ENCODE results near the gene SLC31A2.
"Not testable (repeated sequence)": the region's sequence is repeated elsewhere in the genome, so short reads cannot be mapped to it uniquely, and the experiment has no call there.

The SLC31A2 gene

GRCh38 chr9:113149561-113149960, 1.2 kb upstream of the SLC31A2 start:
- in situ Hi-C loops (cut with MboI; ENCODE audit: low sequenced_read_pairs): not testable (repeated sequence)

GRCh38 chr9:113151696-113152630, 1.2 kb downstream of the SLC31A2 start:
- in situ Hi-C loops (cut with MboI; ENCODE audit: low sequenced_read_pairs): loop anchor here (25.0 kb wide), 1 partner anchor 240 kb away; no protein-coding TSS in a partner anchor

GRCh38 chr9:113152699-113153098, 1.9 kb downstream of the SLC31A2 start:
- in situ Hi-C loops (cut with MboI; ENCODE audit: low sequenced_read_pairs): loop anchor here (25.0 kb wide), 1 partner anchor 240 kb away; no protein-coding TSS in a partner anchor

- in situ Hi-C loops (cut with MboI; ENCODE audit: low sequenced_read_pairs): loop anchor here (25.0 kb wide), 1 partner anchor 241 kb away; no protein-coding TSS in a partner anchor
These were observed 2.8 kb downstream of the SLC31A2 start for GRCh38 chr9:113153599-113153998.

GRCh38 chr9:113154471-113154870, 3.7 kb downstream of the SLC31A2 start:
- in situ Hi-C loops (cut with MboI; ENCODE audit: low sequenced_read_pairs): loop anchor here (25.0 kb wide), 1 partner anchor 242 kb away; no protein-coding TSS in a partner anchor

- in situ Hi-C loops (cut with MboI; ENCODE audit: low sequenced_read_pairs): loop anchor here (25.0 kb wide), 1 partner anchor 243 kb away; no protein-coding TSS in a partner anchor
These were observed 4.1 kb downstream of the SLC31A2 start for GRCh38 chr9:113154946-113155345.

- in situ Hi-C loops (cut with MboI; ENCODE audit: low sequenced_read_pairs): loop anchor here (25.0 kb wide), 1 partner anchor 244 kb away; no protein-coding TSS in a partner anchor
These were observed 5.2 kb downstream of the SLC31A2 start for GRCh38 chr9:113155911-113156588.

- in situ Hi-C loops (cut with MboI; ENCODE audit: low sequenced_read_pairs): loop anchor here (25.0 kb wide), 1 partner anchor 245 kb away; no protein-coding TSS in a partner anchor
These were observed 6.1 kb downstream of the SLC31A2 start for GRCh38 chr9:113156880-113157279.

GRCh38 chr9:113158446-113158845, 7.6 kb downstream of the SLC31A2 start:
- in situ Hi-C loops (cut with MboI; ENCODE audit: low sequenced_read_pairs): loop anchor here (25.0 kb wide), 1 partner anchor 246 kb away; no protein-coding TSS in a partner anchor

- in situ Hi-C loops (cut with MboI; ENCODE audit: low sequenced_read_pairs): loop anchor here (25.0 kb wide), 1 partner anchor 248 kb away; no protein-coding TSS in a partner anchor
These were observed 9.8 kb downstream of the SLC31A2 start for GRCh38 chr9:113160571-113160970.

- in situ Hi-C loops (cut with MboI; ENCODE audit: low sequenced_read_pairs): loop anchor here (25.0 kb wide), 1 partner anchor 251 kb away; no protein-coding TSS in a partner anchor
These were observed 12.2 kb downstream of the SLC31A2 start for GRCh38 chr9:113163001-113163400.

GRCh38 chr9:113164536-113165300, 13.9 kb downstream of the SLC31A2 start:
- in situ Hi-C loops (cut with MboI; ENCODE audit: low sequenced_read_pairs): loop anchor here (25.0 kb wide), 1 partner anchor 252 kb away; no protein-coding TSS in a partner anchor

- in situ Hi-C loops (cut with MboI; ENCODE audit: low sequenced_read_pairs): loop anchor here (25.0 kb wide), 1 partner anchor 254 kb away; no protein-coding TSS in a partner anchor
These were observed 15.2 kb downstream of the SLC31A2 start for GRCh38 chr9:113166039-113166438.

GRCh38 chr9:113168809-113169208, 18.0 kb downstream of the SLC31A2 start:
- in situ Hi-C loops (cut with MboI; ENCODE audit: low sequenced_read_pairs): loop anchor here (25.0 kb wide), 1 partner anchor 257 kb away; no protein-coding TSS in a partner anchor

GRCh38 chr9:113173341-113173740, 22.5 kb downstream of the SLC31A2 start:
- in situ Hi-C loops (cut with MboI; ENCODE audit: low sequenced_read_pairs): loop anchor here (25.0 kb wide), 1 partner anchor 261 kb away; no protein-coding TSS in a partner anchor

- in situ Hi-C loops (cut with MboI; ENCODE audit: low sequenced_read_pairs): no loop called here
These were observed 26.0 kb downstream of the SLC31A2 start for GRCh38 chr9:113176803-113177202.

- in situ Hi-C loops (cut with MboI; ENCODE audit: low sequenced_read_pairs): no loop called here
These were observed 26.4 kb downstream of the SLC31A2 start for GRCh38 chr9:113177251-113177650.

GRCh38 chr9:113178087-113178486, 27.3 kb downstream of the SLC31A2 start:
- in situ Hi-C loops (cut with MboI; ENCODE audit: low sequenced_read_pairs): no loop called here

GRCh38 chr9:113179839-113180238, 29.0 kb downstream of the SLC31A2 start:
- in situ Hi-C loops (cut with MboI; ENCODE audit: low sequenced_read_pairs): no loop called here

- in situ Hi-C loops (cut with MboI; ENCODE audit: low sequenced_read_pairs): no loop called here
These were observed 30.4 kb downstream of the SLC31A2 start for GRCh38 chr9:113181165-113181564.
